HG03575 (cell line): ENCODE data around the gene SLC39A3.
"Not testable (repeated sequence)": the region's sequence is repeated elsewhere in the genome, so short reads cannot be mapped to it uniquely, and the experiment has no call there.

Experiments used
- ATAC-seq: cut with Tn5 transposase; IDR thresholded peaks from one replicate; pipeline ENCODE4 v1.9.1; 2021; ENCODE audit not compliant: unreplicated experiment, insufficient number of reproducible peaks, low FRiP score; ENCODE audit errors: extremely low read depth

SLC39A3 gene

DNA sequence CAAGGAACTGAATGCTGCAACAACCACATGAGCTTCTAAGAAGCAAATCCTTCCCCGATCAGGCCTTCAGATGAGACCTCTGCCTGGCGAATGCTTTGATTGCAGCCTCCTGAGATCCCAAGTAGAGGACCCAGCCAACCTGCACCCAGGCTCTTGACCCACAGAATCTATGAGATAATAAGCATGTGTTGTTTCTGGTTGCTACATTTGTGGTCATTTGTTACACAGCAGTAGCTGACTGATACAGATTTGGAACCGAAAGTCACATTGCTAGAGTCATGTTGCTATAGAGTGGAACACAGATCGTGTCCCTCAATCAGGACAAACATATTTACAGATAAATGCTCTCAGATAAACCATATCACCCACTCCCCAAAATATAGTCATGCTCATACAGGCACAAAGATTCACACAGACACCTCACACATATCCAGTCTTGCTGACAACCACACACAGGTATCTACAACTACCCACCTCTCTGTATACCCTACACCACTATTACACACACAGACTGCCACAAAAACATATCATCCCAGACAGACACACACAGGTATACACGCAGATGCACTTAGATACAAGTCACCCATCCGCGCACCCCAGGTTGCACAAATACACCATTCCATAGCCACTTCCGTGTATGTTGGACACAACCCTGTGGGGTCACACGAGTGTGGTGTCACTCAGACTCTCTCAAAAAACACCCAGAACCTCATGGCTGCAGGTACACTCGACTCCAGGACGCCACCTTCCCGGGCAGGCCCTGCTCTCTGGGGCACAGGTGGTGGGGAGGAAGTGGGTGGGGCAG lies 24.1 kb downstream of the SLC39A3 start:
- ATAC-seq: no peak

DNA sequence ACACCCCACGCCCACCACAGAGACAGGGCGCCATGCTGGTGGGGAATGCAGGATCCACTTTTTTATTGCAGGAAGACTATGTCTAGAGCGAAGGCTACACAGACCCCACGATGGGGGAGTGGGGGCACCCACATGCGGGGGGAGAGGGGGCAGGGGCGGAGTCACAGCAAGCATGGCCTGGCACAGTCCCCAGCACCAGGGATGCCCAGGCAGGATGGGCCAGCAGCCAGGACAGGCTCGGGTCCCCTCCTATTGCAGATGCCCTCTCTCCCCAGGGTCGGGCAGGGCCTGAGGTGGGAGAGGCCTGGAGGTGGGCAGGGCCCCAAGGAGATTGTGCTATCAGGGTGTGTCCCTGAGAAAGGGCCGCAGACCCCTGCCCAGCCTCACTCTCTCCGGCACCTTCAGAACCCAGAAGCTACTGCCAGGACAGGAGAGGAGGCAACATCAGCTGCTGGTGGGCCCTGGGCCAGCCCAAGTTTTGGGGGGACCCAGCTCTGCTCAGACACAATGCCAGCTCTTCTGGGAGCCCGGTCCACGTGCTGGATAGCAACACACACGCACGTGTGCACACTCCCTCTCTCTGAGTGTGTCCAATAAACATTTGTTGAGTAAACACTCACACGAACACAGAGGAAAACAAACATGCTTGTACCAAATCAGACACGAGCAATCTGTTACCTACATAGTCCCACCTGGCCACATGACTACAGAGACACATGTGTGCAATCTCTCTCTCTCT lies 25.1 kb downstream of the SLC39A3 start:
- no peak for ATAC-seq

DNA sequence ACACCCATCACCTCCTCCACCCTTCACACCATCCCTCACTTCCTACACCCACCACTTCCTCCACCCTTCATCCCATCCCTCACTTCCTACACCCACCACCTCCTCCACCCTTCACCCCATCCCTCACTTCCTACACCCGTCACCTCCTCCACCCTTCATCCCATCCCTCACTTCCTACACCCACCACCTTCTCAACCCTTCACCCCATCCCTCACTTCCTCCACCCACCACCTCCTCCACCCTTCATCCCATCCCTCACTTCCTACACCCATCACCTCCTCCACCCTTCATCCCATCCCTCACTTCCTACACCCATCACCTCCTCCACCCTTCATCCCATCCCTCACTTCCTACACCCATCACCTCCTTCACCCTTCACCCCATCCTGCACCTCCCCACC lies 25.7 kb downstream of the SLC39A3 start:
- ATAC-seq: not testable (repeated sequence)

DNA sequence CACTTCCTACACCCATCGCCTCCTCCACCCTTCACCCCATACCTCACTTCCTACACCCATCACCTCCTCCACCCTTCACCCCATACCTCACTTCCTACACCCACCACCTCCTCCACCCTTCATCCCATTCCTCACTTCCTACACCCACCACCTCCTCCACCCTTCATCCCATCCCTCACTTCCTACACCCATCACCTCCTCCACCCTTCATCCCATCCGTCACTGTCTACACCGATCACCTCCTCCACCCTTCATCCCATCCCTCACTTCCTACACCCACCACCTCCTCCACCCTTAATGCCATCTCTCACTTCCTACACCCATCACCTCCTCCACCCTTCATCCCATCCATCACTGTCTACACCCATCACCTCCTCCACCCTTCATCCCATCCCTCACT lies 26.6 kb downstream of the SLC39A3 start:
- not testable (repeated sequence) for ATAC-seq

DNA sequence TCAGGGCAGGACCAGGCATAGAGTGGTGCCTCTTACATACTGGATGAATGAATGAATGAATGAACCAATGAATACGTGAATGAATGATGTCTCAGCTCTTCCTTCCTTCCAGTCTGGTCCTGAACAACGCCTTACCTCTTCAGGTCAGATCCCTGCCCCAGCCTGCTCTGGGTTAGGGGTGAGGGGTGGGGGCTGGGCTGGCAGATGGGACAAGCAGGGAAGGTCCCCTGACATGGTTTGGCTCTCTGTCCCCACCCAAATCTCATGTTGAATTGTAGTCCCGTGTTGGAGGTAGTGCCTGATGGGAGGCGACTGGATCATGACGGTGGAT lies 28.0 kb downstream of the SLC39A3 start:
- ATAC-seq: no peak

DNA sequence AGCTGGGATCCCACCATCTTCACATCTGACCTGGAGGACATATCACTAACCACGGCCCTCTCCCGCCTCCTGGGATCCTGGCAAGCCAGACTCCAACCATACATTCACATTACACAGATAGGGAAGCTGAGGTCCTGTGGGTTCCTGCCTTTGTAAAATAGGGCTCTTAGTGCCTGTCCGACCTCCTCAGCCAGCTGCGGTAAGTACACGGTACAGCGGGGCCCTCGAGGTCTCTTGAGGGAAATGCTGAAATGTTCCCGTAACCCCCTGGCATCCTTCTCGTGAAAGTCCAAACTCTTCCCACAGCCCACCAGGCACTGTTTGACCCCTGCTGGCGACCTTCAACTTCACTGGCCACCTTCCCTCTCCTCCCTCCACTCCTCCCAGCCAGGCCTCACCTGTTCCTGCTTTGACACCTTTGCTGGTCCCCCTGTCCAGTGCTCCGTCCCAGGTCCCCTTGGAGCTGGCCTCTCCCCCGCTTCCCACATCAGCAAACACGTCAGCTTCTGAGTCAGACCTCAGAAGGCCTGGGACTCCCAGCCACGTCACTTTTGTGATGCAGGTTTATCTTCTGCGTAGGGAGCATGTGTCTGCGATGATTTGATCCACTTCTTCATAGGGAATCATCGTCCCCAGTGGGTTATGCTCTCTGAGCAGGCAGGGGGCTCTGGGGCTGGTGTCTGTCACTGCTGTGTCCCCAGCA lies 28.5 kb downstream of the SLC39A3 start:
- no peak for ATAC-seq

DNA sequence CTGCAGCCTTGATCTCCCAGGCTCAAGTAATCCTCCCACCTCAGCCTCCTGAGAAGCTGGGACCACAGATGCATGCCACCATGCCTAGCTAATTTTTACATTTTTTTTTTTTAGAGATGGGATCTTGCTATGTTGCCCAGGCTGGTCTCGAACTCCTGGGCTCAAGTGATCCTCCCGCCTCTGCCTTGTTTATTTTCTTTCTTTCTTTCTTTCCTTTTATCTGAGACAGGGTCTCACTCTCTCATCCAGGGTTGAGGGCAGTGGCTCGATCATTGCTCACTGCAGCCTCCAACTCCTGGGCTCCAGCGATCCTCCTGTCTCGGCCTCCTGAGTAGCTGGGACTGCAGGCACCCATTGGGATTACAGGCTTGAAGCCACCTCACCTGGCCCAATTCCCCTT lies 33.6 kb downstream of the SLC39A3 start:
- ATAC-seq: no peak

DNA sequence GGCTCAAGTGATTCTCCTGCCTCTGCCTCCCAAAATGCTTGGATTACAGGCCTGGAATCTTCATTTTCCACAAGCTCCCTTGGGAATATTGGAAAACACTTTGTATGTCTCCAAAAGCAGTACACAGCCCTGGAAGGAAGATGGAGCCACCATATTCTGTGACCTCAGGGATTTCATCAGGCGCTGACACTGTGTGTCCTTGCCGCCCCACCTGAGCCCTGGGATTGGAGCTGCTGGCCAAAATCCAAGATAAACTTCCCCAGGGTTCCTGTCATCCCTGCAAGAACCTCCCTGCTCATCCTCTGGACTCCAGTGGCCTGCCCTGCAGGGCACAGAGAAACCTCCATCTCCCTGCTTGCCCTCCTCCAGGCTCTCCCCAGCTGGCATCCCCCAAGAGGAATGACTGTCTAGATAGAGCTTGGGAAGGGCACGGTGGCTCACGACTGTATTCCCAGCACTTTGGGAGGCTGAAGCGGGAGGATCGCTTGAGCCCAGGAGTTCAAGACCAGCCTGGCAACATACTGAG lies 36.1 kb downstream of the SLC39A3 start:
- ATAC-seq: no peak

DNA sequence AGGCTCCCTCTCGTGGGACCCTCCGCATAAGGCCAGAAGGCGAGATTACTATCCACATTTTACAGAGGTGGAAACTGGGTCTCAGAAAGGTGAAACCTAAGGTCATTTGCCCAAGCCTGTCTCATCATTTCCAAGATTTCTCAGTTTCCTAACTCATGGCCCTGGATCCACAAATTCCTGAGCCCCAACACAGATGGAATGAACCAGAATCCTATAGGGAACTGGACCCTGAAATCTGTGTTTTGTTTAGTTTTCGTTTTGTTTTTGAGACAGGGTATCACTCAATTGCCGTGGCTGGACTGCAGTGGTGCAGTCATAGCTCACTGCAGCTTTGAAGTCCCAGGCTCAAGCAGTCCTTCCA lies 36.8 kb downstream of the SLC39A3 start:
- no peak for ATAC-seq

DNA sequence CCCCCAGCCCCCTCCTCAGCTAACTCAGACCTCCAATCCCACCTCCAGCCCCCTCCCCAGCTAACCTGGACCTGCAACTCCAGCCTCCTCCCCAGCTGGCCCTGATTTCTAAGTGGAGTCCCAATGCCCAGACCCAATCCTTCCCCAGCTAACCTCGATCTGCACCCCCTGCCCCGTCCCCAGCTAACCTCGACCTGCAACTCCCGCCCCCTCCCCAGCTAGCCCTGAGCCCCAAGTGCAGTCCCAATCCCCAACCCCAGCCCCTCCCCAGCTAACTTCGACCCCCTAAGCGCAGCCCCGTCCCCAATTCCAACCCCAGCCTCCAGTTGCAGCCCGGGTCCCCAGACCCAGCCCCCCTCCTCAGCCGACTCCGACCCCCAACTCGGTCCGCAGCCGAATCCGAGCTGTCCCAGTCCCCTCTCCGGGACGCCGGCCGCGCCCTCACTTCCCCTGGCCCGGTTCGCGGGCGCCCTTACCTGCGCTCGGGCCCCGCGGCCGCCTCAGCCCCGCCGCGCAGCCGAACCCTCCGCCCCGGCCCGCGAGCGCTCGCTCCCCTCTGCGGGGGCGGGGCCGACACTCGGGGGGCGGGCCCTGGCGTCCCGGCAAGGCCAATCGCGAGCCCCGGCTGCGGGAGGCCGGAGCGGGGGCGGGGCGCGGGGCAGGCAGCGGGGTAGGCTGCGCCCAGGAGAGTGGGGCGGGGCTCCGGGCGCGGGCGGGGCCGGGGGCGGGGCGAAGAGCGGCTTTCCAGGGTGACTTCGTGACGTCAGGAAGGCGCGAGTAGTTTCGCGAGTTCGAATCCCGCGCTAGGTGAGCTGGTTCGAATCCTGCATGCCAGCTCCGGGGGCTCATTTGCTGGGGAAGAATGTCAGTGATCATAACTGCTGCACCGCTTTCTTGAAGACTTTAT lies 37.4 kb downstream of the SLC39A3 start, which contains the start of gene GNG7:
Gene GNG7, minus strand, starts transcription at position 525 of the 907 bp plus-strand sequence. CDS start 182,006 bp downstream, outside the sequence.
- ATAC-seq: no peak

DNA sequence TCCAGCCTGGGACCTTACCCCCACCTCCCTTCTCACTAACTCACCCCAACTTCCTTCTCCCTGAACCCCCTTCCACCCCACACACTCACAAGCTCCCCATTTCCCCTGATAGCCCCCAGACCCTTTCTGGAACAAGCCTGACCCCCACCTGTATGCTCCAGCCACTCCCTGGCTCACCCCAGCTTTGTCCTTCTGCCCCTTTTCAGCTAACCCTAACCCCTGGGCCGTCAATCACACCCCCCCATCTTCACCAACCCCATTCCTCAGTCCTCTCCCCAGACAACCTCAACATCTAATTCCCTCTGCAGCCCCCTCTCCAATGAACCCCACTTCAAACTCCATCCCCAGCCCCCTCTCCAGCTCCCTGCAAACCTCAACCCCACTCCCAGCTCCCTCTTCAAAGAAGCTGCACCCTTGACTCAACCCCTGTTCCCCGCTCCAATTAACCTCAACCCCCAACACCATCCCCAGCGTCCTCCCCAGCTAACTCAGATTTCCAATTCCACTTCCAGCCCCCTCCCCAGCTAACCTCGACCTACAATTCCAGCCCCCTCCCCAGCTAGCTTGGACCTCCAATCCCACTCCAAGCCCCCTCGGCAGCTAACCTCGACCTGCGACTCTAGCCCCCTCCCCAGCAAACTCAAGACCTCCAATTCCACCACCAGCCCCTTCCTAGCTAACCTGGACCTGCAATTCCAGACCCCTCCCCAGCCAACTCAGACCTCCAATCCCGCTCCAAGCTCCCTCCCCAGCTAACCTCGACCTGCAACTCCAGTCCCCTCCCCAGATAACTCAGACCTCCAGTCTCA lies 38.3 kb downstream of the SLC39A3 start:
- ATAC-seq: no peak

DNA sequence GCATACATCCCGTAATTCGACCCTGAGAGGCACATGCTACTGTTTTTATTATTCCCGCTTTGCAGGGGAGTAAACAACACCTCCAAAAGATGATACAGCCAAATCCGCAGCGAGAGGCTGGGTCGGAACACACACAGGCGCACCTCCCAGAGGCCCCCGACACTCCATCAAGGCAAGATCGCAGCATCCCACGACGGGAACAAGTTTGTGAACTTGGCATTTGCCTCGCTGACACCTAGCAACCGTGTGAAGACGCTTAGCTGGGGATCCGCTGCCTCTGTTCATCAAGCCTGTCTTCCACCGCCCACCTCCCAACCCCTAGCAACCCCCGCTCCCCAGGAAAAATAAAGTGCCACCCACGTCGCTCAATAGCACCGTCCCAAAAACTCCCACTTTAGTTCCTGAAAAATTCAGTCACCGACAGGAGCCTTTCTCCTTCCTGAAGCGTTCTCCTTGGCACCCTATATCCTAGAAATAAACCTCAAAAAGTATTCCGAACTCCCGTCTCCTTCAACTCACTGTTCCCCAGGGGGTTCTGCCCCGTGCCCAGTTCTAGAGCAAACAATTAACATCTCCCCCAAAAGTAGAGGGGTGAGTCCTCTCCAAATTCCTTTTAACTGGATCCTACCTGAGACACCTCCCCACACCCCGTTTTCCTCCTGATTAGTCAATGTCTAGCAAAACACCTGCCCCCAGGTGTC lies 39.0 kb downstream of the SLC39A3 start:
- ATAC-seq: no peak

DNA sequence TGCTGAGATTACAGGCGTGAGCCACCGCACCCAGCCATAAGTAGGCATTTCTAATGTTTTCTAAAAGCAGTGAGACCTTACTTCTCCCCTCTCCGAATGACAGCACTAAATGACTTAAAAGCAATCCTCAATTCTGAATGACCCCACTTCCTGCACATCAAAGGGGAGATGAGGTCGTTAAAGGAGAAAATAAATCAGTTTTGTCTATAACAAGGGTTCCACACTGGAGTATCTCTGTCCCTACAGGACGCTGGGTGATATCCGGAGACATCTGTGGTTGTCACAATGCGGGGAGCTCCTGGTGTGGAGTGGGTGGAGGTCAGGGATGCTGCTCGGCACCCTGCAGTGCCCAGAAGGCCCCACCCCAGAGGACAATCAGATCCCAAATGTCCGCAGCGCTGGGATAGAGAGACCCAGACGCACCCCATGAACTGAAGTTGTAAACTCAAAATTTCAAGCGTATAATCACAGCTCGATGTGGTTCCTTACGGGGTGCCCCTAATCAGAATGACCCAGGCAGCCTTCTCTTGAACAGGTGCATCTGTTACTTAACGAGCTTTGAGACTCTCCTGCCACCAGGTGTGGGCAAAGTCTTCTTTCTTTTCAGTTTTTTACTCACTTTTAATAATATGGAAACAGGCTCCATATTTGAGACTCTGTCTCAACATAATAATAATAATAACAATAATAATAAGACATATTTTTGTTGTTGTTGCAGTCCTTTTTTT lies 40.2 kb downstream of the SLC39A3 start:
- no peak for ATAC-seq

DNA sequence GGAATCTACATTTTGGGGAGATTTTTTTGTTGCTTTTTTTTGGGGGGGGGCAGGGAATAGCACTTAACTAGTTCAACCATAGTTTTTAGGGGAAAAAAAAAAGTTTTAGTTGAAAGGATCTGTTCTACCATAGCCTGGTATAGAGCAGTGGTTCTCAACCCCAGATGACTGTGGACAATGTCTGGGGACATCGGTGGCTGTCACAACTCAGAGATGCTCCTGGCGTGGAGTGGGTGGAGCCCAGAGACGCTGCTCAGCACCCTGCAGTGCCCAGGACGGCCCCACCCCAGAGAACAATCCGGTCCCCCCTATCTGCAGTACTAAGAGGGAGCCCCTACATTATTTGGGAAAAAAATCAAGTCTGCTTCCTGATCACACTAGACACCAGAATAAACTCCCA lies 45.6 kb downstream of the SLC39A3 start:
- no peak for ATAC-seq

DNA sequence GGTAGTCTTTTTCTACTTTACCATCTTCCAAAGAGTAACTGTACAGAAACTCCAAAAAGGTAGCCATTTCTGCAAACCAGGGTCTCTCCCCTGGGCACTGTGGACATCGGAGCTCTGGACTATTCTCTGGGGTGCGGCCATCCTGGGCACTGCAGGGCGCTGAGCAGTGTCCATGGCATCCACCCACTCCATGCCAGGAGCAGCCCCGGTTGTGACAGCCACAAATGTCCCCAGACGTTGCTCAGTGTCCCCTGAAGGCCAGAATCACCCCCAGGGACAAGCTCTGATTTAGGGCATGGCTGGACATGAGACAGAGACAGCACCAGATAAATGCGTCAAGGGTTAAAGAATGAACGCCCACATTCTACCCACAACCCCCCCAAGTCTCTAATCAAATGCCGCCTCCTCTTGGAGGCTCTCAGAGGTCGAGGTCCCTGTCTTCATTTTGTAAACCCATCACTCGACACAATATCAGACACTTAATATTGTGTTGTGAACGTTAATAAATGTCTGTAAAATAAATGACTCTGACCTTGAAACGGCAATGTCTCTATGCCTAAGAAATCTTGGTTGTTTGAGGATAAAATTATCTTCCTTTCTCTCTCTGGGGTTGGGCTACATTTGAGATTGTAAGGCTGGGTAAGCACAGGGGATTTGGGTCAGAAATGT lies 46.2 kb downstream of the SLC39A3 start:
- no peak for ATAC-seq

DNA sequence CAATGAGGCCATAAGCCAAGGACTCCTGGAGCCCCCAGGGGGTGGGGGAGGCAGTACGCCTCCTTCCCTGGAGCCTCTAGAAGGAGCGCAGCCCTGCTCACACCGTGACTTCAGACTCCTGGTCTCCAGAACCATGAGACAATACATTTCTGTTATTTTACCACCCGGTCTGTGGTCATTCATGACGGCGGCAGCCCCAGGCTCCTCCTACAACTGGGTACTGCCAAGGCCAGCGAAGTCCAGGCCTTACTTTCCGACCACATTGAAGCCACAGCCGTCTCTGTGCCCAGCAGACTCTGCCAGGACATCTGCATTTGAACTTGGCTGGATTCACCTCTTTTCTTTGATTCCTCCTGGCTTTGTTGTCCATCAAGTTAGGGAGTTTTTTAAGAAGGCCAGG lies 47.9 kb downstream of the SLC39A3 start:
- ATAC-seq: no peak
